ENCODE results near the gene TNF.

The TNF gene

DNA sequence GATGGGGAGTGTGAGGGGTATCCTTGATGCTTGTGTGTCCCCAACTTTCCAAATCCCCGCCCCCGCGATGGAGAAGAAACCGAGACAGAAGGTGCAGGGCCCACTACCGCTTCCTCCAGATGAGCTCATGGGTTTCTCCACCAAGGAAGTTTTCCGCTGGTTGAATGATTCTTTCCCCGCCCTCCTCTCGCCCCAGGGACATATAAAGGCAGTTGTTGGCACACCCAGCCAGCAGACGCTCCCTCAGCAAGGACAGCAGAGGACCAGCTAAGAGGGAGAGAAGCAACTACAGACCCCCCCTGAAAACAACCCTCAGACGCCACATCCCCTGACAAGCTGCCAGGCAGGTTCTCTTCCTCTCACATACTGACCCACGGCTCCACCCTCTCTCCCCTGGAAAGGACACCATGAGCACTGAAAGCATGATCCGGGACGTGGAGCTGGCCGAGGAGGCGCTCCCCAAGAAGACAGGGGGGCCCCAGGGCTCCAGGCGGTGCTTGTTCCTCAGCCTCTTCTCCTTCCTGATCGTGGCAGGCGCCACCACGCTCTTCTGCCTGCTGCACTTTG is at the start of gene TNF:
TNF (plus strand) TSS at position 231 of the 567 bp plus-strand sequence; CDS start at position 408, 177 bp downstream.
- peak; percentile 66 for DNase-seq

GRCh38 chr6:31525932-31526591 is 49.3 kb upstream of the TNF start:
- no peak for DNase-seq

GRCh38 chr6:31528307-31528777 is 47.0 kb upstream of the TNF start:
- no peak for DNase-seq

- no peak for DNase-seq
Measured at GRCh38 chr6:31528821-31529328, 46.5 kb upstream of the TNF start, which contains the start of gene MCCD1. TSS of gene MCCD1 (plus strand) at chr6:31528962. CDS start at chr6:31529015, 53 bp downstream.

DNA sequence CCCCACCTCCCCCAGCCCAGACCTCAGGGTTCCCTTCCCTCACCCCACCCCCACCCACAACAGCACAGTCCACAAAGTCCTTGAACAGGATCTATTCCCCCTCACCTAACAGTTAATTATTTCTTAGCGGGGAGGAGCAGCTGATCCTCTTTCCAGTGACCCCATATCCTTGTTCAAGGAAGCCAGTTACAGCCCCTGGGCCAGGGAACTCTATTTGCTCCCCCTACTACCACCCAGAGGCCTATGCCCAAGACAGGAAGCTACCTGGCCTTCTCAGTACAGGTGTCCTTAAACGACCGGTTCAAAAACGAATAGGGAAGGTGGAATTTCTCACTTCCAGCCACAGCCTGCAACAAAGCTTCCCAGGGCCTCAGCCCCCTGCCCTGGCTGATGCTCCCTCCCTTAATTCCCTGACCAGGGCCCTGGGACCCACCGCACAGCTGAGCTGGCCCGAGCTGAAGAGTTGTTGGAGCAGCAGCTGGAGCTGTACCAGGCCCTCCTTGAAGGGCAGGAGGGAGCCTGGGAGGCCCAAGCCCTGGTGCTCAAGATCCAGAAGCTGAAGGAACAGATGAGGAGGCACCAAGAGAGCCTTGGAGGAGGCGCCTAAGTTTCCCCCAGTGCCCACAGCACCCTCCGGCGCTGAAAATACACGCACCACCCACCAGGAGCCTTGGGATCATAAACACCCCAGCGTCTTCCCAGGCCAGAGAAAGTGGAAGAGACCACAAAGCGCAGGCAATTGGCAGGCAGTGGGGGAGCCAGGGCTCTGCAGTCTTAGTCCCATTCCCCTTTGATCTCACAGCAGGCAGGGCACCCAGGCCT is 45.8 kb upstream of the TNF start:
- peak; percentile 46 for DNase-seq

GRCh38 chr6:31530659-31531058 is 44.7 kb upstream of the TNF start:
- DNase-seq = no peak

- no peak for DNase-seq
Measured at GRCh38 chr6:31531162-31531561, 44.2 kb upstream of the TNF start.

DNA sequence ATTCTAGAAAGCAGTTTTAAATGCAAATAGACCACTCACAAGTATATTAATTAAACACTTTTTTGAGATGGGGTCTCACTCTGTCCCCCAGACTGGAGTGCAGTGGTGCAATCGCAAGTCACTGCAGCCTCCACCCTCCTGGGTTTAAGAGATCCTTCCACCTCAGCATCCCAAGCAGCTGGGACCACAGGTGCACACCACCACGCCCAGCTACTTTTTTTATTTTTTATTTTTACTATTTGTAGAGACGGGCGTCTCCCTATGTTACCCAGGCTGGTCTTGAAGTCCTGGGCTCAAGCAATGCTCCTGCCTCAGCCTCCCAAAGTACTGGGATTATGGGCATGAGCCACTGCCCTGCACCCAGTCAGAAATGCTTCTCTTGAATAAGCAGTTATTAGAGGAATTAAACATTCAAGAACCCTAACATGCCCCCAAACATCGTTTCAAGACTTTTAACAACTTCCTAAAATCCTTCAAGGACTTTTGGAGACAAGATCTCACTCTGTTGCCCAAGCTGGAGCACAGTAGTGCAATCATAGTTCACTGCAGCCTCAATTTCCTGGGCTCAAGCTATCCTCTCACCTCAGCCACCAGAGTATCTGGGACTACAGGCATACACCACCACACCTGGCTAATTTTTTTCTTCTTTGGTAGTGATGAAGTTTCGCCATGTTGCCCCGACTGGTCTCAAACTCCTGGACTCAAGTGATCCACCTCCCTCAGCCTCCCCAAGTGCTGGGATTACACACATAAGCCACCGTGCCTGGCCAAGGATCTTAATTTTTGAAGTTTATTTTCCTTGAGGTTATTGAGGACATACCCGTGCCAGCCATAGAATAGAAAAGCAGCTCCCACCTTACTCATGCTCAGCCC is 43.4 kb upstream of the TNF start:
- no peak for DNase-seq

- DNase-seq = no peak
Measured at GRCh38 chr6:31532644-31533454, 42.5 kb upstream of the TNF start.

- DNase-seq = no peak
Measured at GRCh38 chr6:31533455-31533841, 41.9 kb upstream of the TNF start.

GRCh38 chr6:31534011-31534410 is 41.4 kb upstream of the TNF start:
- DNase-seq = no peak

DNA sequence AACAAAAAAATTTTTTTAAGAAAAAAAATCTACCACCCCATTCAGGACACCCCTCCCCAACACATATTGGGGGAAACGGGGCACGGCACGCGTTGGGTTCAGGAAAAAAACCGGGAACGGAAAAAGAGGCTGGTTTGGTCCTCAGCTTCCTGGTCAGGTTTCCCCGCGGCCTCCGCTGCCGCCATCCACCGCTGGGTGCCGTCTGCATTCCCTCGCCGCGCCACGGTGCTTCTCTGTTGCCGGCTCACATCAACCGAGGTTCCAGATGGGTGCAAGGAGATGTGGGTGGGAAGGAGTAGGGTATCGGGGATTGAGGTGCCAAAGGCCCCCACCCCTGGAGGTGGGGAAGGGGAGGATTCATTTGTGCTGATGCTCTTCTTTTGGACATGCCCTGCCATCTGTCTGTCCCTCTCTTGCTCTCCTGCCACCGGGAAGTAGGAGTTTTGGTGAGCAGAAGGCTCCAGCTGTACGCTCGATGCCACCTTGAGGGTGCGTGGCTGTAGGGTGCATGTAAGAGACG is 40.8 kb upstream of the TNF start:
- no peak for DNase-seq

DNA sequence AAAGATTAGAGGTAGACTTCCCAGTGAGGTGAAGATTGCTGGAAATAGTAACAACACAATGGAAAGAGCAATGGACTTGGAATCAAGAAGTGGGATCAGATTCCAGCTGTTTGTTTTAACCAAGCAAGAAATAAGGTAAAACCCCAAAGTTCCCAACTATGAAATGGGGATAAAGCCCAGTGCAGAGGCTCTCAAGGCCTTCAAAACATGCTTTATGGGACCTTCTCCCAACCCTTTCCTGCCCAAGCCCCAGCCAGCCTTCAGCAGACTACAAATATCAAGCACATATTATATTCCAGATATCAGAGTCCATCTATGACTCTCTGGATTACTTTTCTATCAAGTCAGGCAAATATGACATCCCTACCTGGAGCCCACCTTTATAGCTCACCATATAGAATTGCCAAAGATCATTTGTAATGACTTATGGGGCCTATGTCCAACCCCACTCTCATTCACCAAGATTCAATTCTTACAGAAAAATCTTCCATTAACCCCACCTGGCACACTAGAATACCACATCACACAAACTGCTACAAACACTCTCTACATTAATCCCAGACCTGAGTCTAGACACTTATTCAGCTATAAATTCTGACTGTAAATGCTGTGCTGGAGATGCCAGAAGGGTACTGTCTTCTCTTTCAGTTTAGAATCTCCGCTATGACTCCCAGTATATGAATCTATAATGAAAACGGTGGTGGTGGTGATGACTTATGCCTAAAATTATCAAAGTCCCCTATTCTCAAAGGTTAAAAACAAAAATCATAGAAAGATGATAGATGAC is 39.6 kb upstream of the TNF start:
- DNase-seq = no peak

DNA sequence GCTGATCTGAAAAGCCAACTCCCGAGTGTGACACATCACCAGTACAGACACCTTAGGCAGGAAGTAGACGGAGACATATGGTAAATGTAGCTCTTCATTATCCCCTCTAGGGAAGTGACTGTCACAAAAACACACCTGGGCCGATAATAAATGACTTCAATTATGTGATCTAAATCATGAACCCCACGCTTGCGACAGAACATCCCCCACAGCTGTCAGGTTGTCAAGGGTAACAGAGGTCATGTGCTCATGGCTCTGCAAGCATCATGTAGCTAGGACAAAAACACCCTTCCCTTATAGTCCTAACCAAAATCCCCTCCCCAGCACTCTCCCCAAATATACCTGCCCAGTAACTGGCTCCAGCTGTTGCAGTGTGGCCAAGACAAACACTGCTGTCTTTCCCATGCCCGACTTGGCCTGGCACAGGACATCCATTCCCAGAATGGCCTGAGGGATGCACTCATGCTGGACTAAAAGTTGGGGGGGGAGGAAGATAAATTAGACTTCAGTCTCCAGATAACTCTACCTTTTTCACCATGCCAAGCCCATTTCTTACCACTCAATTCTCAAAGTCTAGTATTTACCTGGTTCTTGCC is 36.5 kb upstream of the TNF start:
- DNase-seq = no peak

GRCh38 chr6:31540640-31541039 is 34.7 kb upstream of the TNF start:
- no peak for DNase-seq

DNA sequence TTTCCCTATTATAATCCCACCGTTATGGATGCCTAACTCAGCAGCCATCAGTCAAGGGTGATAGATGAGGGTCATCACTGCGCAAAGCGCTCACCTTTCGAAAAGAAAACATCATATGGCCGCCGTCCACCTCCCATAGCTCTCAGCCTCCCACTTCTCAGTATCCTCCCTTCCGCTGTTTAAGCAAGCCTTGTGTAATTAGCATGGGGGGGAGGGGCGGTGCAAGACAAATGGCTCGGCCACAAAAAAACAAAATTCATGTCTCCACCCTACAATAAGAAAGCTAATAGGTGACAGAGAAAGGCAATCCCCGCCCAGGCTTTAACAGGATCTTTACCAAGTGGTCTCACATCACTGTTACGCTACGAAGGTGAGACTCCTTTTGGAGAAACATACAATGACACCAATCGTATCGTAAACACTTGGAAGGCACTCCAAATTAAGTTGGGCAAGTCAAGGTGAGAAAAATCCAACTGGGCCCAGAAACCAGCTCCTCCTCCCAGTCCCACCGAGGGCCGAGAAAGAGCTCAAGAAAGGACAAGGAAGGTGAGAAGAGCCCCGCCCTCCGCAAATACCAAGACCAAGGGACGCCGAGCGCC is 34.2 kb upstream of the TNF start:
- peak; percentile 61 for DNase-seq

- peak; percentile 97 for DNase-seq
Measured at GRCh38 chr6:31541658-31542521, 33.5 kb upstream of the TNF start, which contains the start of gene DDX39B. TSS of gene DDX39B (minus strand) at chr6:31542003. CDS start at chr6:31540532, 1,471 bp downstream.

- no peak for DNase-seq
Measured at GRCh38 chr6:31543639-31544038, 31.7 kb upstream of the TNF start.

- DNase-seq = no peak
Measured at GRCh38 chr6:31544676-31545075, 30.7 kb upstream of the TNF start.
